ENCODE results near the gene RLN3. TPM values are rescaled to one million over a fixed set of nuclear protein-coding genes. Genes with fewer than 3 reads are reported as not detected.
A peak's percentile ranks its signal among the peaks of the same experiment; 100 is the strongest.

The RLN3 gene
- total RNA-seq, 6 donors from 2014 or later, result 0.43 TPM; not detected in 5

GRCh38 chr19:13996928-13997630 is 30.9 kb upstream of the RLN3 start:
- H3K27me3 ChIP-seq, result no peaks in the 10 kb centered on the region
- DNase-seq, result peak in 1 of 2 donors; percentile 17

GRCh38 chr19:13997631-13997962 is 30.4 kb upstream of the RLN3 start:
- H3K27me3 ChIP-seq, result no peaks in the 10 kb centered on the region
- 85 to 94% methylated on average over 4 to 6 of the region's 6 CpGs for WGBS, 2 donors
- H3K36me3 ChIP-seq, result peaks cover 0 to 16% (median 15%) of the 10 kb centered on the region in 4 donors
- TF ChIP-seq POLR2AphosphoS5 (IDR thresholded peaks at IDR 0.05), result no peak
- no peak for TF ChIP-seq EP300 (IDR thresholded peaks at IDR 0.05)
- TF ChIP-seq POLR2A (IDR thresholded peaks at IDR 0.05), result no peak
- TF ChIP-seq CTCF (IDR thresholded peaks at IDR 0.05), result no peak
- H3K4me3 ChIP-seq, result no peak overlapping the region
- no peak for ATAC-seq (ENCODE audit: low FRiP score in 2 of 2)
- H3K27ac ChIP-seq, result no peak overlapping the region
- DNase-seq, result no peak
- H3K9me3 ChIP-seq, result peaks cover 0 to 6% (median 0%) of the 10 kb centered on the region in 4 donors
- H3K4me1 ChIP-seq, result peaks cover 5 to 17% (median 8%) of the 10 kb centered on the region in 4 donors

More at GRCh38 chr19:13996928-13997630, 30.9 kb upstream of the RLN3 start:
- TF ChIP-seq EP300 (IDR thresholded peaks at IDR 0.05), result no peak
- no peak for TF ChIP-seq POLR2A (IDR thresholded peaks at IDR 0.05)
- TF ChIP-seq CTCF (IDR thresholded peaks at IDR 0.05), result no peak
- no peak for TF ChIP-seq POLR2AphosphoS5 (IDR thresholded peaks at IDR 0.05)
- H3K4me3 ChIP-seq, result no peak overlapping the region
- H3K9me3 ChIP-seq, result peaks cover 0 to 6% (median 0%) of the 10 kb centered on the region in 4 donors
- H3K27ac ChIP-seq, result no peak overlapping the region
- 94 to 95% methylated on average over 20 to 21 of the region's 22 CpGs for WGBS, 2 donors
- ATAC-seq (ENCODE audit: low FRiP score in 2 of 2), result no peak
- peaks cover 0 to 21% (median 18%) of the 10 kb centered on the region in 4 donors for H3K36me3 ChIP-seq
- peaks cover 0 to 11% (median 3%) of the 10 kb centered on the region in 4 donors for H3K4me1 ChIP-seq

- H3K4me1 ChIP-seq, result peaks cover 13 to 25% (median 16%) of the 10 kb centered on the region in 4 donors
- no peaks in the 10 kb centered on the region for H3K27me3 ChIP-seq
- H3K9me3 ChIP-seq, result peaks cover 0 to 6% (median 0%) of the 10 kb centered on the region in 4 donors
- TF ChIP-seq POLR2AphosphoS5 (IDR thresholded peaks at IDR 0.05), result no peak
- TF ChIP-seq EP300 (IDR thresholded peaks at IDR 0.05), result no peak
- no peak for TF ChIP-seq POLR2A (IDR thresholded peaks at IDR 0.05)
- TF ChIP-seq CTCF (IDR thresholded peaks at IDR 0.05), result no peak
- no peak for ATAC-seq (ENCODE audit: low FRiP score in 2 of 2)
- no peak overlapping the region for H3K27ac ChIP-seq
- no peak overlapping the region for H3K4me3 ChIP-seq
- DNase-seq, result no peak
- WGBS, 2 donors, result 85 to 92% methylated on average over 1 of the region's 1 CpG
- peaks cover 0 to 9% (median 7%) of the 10 kb centered on the region in 4 donors for H3K36me3 ChIP-seq
These were observed 29.5 kb upstream of the RLN3 start for GRCh38 chr19:13998426-13998825.

GRCh38 chr19:13999085-13999484 is 28.9 kb upstream of the RLN3 start:
- Histone ChIP-seq H3K27ac (no peak overlapping the region), H3K27me3 (no peaks in the 10 kb centered on the region), H3K4me1 (peaks cover 20 to 31% (median 23%) of the 10 kb centered on the region in 4 donors), H3K36me3 (peaks cover 0 to 8% (median 7%) of the 10 kb centered on the region in 4 donors), H3K9me3 (peaks cover 0 to 6% (median 0%) of the 10 kb centered on the region in 4 donors), H3K4me3 (no peak overlapping the region)
- DNase-seq (no peak), ATAC-seq (ENCODE audit: low FRiP score in 2 of 2) (no peak)
- 95% methylated on average over 3 of the region's 3 CpGs for WGBS, 2 donors
- TF ChIP-seq POLR2AphosphoS5 (IDR thresholded peaks at IDR 0.05) (no peak), EP300 (IDR thresholded peaks at IDR 0.05) (no peak), CTCF (IDR thresholded peaks at IDR 0.05) (no peak), POLR2A (IDR thresholded peaks at IDR 0.05) (no peak)
